H9 (cell line): ENCODE data around the gene TRPM4. TPM values are rescaled to one million over a fixed set of nuclear protein-coding genes. Genes with fewer than 3 reads are reported as not detected.

Experiments
- DNase-seq: peaks from one replicate; pipeline ENCODE4 v3.0.0-alpha.2; 2017
- H2AFZ ChIP-seq: one replicate; pipeline ENCODE4 v1.6.1; 2013; ENCODE audit warnings: mild to moderate bottlenecking, low read length, control low read depth, moderate library complexity
- H2AK5ac ChIP-seq: 2 replicates; pipeline ENCODE4 v1.6.1; 2013; ENCODE audit warnings: low read length, control low read depth, mixed read lengths; ENCODE audit not compliant: insufficient read length
- H2BK120ac ChIP-seq: one replicate; pipeline ENCODE4 v1.6.1; 2013; ENCODE audit warnings: low read depth, mild to moderate bottlenecking, low read length, control low read depth, inconsistent platforms; ENCODE audit not compliant: poor library complexity, severe bottlenecking
- H2BK12ac ChIP-seq: 2 replicates; pipeline ENCODE4 v1.6.1; 2013; ENCODE audit warnings: low read length, control low read depth, mixed read lengths, low read depth; ENCODE audit not compliant: insufficient read length
- H2BK15ac ChIP-seq: 2 replicates; pipeline ENCODE4 v1.6.1; 2013; ENCODE audit warnings: low read depth, low read length, control low read depth
- H2BK20ac ChIP-seq: one replicate; pipeline ENCODE4 v1.6.1; 2013; ENCODE audit warnings: low read depth, mild to moderate bottlenecking, low read length, control low read depth, inconsistent platforms; ENCODE audit not compliant: poor library complexity, severe bottlenecking
- H2BK5ac ChIP-seq: 2 replicates; pipeline ENCODE4 v1.6.1; 2013; ENCODE audit warnings: low read length, control low read depth, mixed read lengths; ENCODE audit not compliant: insufficient read length
- H3K14ac ChIP-seq: 2 replicates; pipeline ENCODE4 v1.6.1; 2013; ENCODE audit warnings: low read length, control low read depth; ENCODE audit not compliant: insufficient read depth
- H3K18ac ChIP-seq: 2 replicates; pipeline ENCODE4 v1.6.1; 2013; ENCODE audit warnings: low read depth, mild to moderate bottlenecking, mixed read lengths, low read length, control low read depth; ENCODE audit not compliant: insufficient read length
- H3K23ac ChIP-seq: 2 replicates; pipeline ENCODE4 v1.6.1; 2013; ENCODE audit warnings: low read length, control low read depth, mixed read lengths, low read depth; ENCODE audit not compliant: insufficient read length
- H3K23me2 ChIP-seq: 2 replicates; pipeline ENCODE4 v1.6.1; 2013; ENCODE audit warnings: low read depth, mild to moderate bottlenecking, mixed read lengths, low read length, control low read depth; ENCODE audit not compliant: insufficient read length, poor library complexity, severe bottlenecking
- H3K27ac ChIP-seq: 2 replicates; pipeline ENCODE4 v1.5.1; 2013; ENCODE audit warnings: low read length, control low read depth, mixed read lengths, low read depth; ENCODE audit not compliant: insufficient read length
- H3K27me3 ChIP-seq: 2 replicates; pipeline ENCODE4 v1.6.1; 2013; ENCODE audit warnings: low read length, control low read depth, inconsistent platforms; ENCODE audit not compliant: insufficient read depth
- H3K4ac ChIP-seq: 2 replicates; pipeline ENCODE4 v1.6.1; 2013; ENCODE audit warnings: low read depth, mild to moderate bottlenecking, control low read depth, inconsistent platforms, low read length, moderate library complexity
- H3K4me1 ChIP-seq: 2 replicates; pipeline ENCODE4 v1.6.1; 2013; ENCODE audit warnings: low read length, control low read depth, inconsistent platforms; ENCODE audit not compliant: insufficient read depth
- H3K4me2 ChIP-seq: 2 replicates; pipeline ENCODE4 v1.6.1; 2013; ENCODE audit warnings: low read length, control low read depth, mixed read lengths; ENCODE audit not compliant: insufficient read length, insufficient read depth
- H3K56ac ChIP-seq: 2 replicates; pipeline ENCODE4 v1.6.1; 2013; ENCODE audit warnings: low read depth, mild to moderate bottlenecking, mixed read lengths, low read length, control low read depth; ENCODE audit not compliant: insufficient read length
- H3K79me1 ChIP-seq: 2 replicates; pipeline ENCODE4 v1.6.1; 2013; ENCODE audit warnings: low read depth, mild to moderate bottlenecking, moderate library complexity, low read length, control low read depth, inconsistent platforms; ENCODE audit not compliant: insufficient read depth, poor library complexity, severe bottlenecking
- H3K79me2 ChIP-seq: 2 replicates; pipeline ENCODE4 v1.6.1; 2013; ENCODE audit warnings: low read length, control low read depth, inconsistent platforms; ENCODE audit not compliant: insufficient read depth
- H3K9ac ChIP-seq: 2 replicates; pipeline ENCODE4 v1.6.1; 2013; ENCODE audit warnings: low read length, control low read depth, mixed read lengths; ENCODE audit not compliant: insufficient read length; ENCODE audit errors: extremely low read depth
- H3K9me3 ChIP-seq: one replicate; pipeline ENCODE4 v1.6.1; 2013; ENCODE audit warnings: low read depth, low read length, inconsistent platforms; ENCODE audit not compliant: control insufficient read depth
- H3T11ph ChIP-seq: one replicate; pipeline ENCODE4 v1.6.1; 2013; ENCODE audit warnings: mild to moderate bottlenecking, low read length, control low read depth, inconsistent platforms
- H4K20me1 ChIP-seq: one replicate; pipeline ENCODE4 v1.6.1; 2013; ENCODE audit not compliant: control insufficient read depth, insufficient read length, insufficient read depth
- H4K5ac ChIP-seq: 2 replicates; pipeline ENCODE4 v1.6.1; 2013; ENCODE audit warnings: low read depth, mild to moderate bottlenecking, mixed read lengths, low read length, control low read depth; ENCODE audit not compliant: insufficient read length
- H4K8ac ChIP-seq: replicated peaks from 2 replicates; pipeline ENCODE4 v1.6.1; 2013; ENCODE audit warnings: low read length, control low read depth, mixed read lengths, low read depth; ENCODE audit not compliant: insufficient read length
- H4K91ac ChIP-seq: 2 replicates; pipeline ENCODE4 v1.6.1; 2013; ENCODE audit warnings: low read depth, mild to moderate bottlenecking, moderate library complexity, mixed read lengths, low read length, control low read depth; ENCODE audit not compliant: insufficient read length
- H3K27ac Mint-ChIP-seq, 3 experiments: 2 replicates in 2 of 3; 3 replicates in 1 of 3; pipeline ENCODE4 v1.8.0; 2020 to 2021; ENCODE audit warnings: mixed read lengths in 3 of 3, mild to moderate bottlenecking in 1 of 3, moderate library complexity in 1 of 3
- H3K27me3 Mint-ChIP-seq: 2 replicates; pipeline ENCODE4 v1.8.0; 2021; ENCODE audit warnings: low read depth, mild to moderate bottlenecking, moderate library complexity, mixed read lengths
- H3K36me3 Mint-ChIP-seq, 3 experiments: 2 replicates in 2 of 3; 3 replicates in 1 of 3; pipeline ENCODE4 v1.8.0; 2020 to 2021; ENCODE audit warnings: low read depth in 3 of 3, mixed read lengths in 3 of 3; ENCODE audit not compliant: insufficient read depth in 1 of 3
- H3K4me1 Mint-ChIP-seq, 2 experiments: 2 replicates each; pipeline ENCODE4 v1.8.0; 2020; ENCODE audit warnings: mixed read lengths in 2 of 2
- H3K4me3 Mint-ChIP-seq, 2 experiments: 2 replicates in 1 of 2; 3 replicates in 1 of 2; pipeline ENCODE4 v1.8.0; 2020 to 2021; ENCODE audit warnings: mild to moderate bottlenecking in 2 of 2, mixed read lengths in 2 of 2, moderate library complexity in 1 of 2
- H3K9me3 Mint-ChIP-seq, 2 experiments: 2 replicates in 1 of 2; 3 replicates in 1 of 2; pipeline ENCODE4 v1.8.0; 2020; ENCODE audit warnings: mild to moderate bottlenecking in 2 of 2, mixed read lengths in 2 of 2, moderate library complexity in 1 of 2
- WGBS: extraction: QIAGEN DNeasy Blood & Tissue Kit; methylation state at CpG from one replicate; pipeline ENCODE4 v1.1.7; 2013; ENCODE audit warnings: missing lambda C conversion rate, low lambda C conversion rate, mixed read lengths; ENCODE audit not compliant: insufficient read length; ENCODE audit errors: extremely low coverage; 5-methylcytosine and 5-hydroxymethylcytosine counted together
- total RNA-seq: library from RNA; stranded (reverse); gene quantifications from 2 replicates; pipeline ENCODE4 v1.2.1, GENCODE V29; 2021
- TF ChIP-seq, protein P1 (sequence below): fragments of 200-600 bp; sonication (generic); conservative IDR thresholded peaks from 3 replicates; pipeline ENCODE4 v1.8.0; 2021; ENCODE audit warnings: antibody characterized with exemption, mild to moderate bottlenecking

TRPM4 gene
- total RNA-seq, 1 experiment from 2014 or later: 6.9 TPM

- no peak overlapping the region for H3K27ac ChIP-seq
- no CpG with 5 or more reads among the region's 24 CpGs for WGBS
- no peak overlapping the region for H3K23ac ChIP-seq
- no peak overlapping the region for H3K4me2 ChIP-seq
- H3K27me3 ChIP-seq: no peaks in the 10 kb centered on the region
- H3K14ac ChIP-seq: no peak overlapping the region
- H3K23me2 ChIP-seq: peaks cover 7% of the 10 kb centered on the region
- no peak overlapping the region for H4K91ac ChIP-seq
- H2BK20ac ChIP-seq: no peak overlapping the region
- H3K27ac Mint-ChIP-seq: no peak overlapping the region
- peaks cover 21 to 40% of the 10 kb centered on the region in 2 experiments for H3K4me1 Mint-ChIP-seq
- no peaks in the 10 kb centered on the region for H3K9me3 ChIP-seq
- no peak overlapping the region for H4K8ac ChIP-seq
- no peak overlapping the region for H3K4ac ChIP-seq
- no peak overlapping the region for H2BK5ac ChIP-seq
- no peak overlapping the region for H3K4me3 Mint-ChIP-seq
- H4K20me1 ChIP-seq: no peaks in the 10 kb centered on the region
- H2BK12ac ChIP-seq: no peak overlapping the region
- H3K4me1 ChIP-seq: peaks cover 4% of the 10 kb centered on the region; the same call in 1 of the 2 replicates
- no peak overlapping the region for H2BK120ac ChIP-seq
- H3K18ac ChIP-seq: no peak overlapping the region
- H2AK5ac ChIP-seq: no peak overlapping the region
- no peak overlapping the region for H2BK15ac ChIP-seq
- no peak overlapping the region for H2AFZ ChIP-seq
- H3K79me2 ChIP-seq: no peaks in the 10 kb centered on the region
- peaks cover 23 to 33% (median 29%) of the 10 kb centered on the region in 3 experiments for H3K36me3 Mint-ChIP-seq
- peaks cover 3% of the 10 kb centered on the region for H3K27me3 Mint-ChIP-seq
- H3T11ph ChIP-seq: no peak overlapping the region
- no peaks in the 10 kb centered on the region for H3K79me1 ChIP-seq
- H3K56ac ChIP-seq: no peak overlapping the region
- H4K5ac ChIP-seq: no peak overlapping the region
- TF ChIP-seq, protein P1, sequence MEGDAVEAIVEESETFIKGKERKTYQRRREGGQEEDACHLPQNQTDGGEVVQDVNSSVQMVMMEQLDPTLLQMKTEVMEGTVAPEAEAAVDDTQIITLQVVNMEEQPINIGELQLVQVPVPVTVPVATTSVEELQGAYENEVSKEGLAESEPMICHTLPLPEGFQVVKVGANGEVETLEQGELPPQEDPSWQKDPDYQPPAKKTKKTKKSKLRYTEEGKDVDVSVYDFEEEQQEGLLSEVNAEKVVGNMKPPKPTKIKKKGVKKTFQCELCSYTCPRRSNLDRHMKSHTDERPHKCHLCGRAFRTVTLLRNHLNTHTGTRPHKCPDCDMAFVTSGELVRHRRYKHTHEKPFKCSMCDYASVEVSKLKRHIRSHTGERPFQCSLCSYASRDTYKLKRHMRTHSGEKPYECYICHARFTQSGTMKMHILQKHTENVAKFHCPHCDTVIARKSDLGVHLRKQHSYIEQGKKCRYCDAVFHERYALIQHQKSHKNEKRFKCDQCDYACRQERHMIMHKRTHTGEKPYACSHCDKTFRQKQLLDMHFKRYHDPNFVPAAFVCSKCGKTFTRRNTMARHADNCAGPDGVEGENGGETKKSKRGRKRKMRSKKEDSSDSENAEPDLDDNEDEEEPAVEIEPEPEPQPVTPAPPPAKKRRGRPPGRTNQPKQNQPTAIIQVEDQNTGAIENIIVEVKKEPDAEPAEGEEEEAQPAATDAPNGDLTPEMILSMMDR: no peak
- DNase-seq: no peak
- no peaks in the 10 kb centered on the region for H3K9me3 Mint-ChIP-seq
- no peak overlapping the region for H3K9ac ChIP-seq
These were observed 27.3 kb upstream of the TRPM4 start for GRCh38 chr19:49130325-49130724.
